Stimulated activated memory B cell treated with anti-CD40 and anti-IgM and Interleukin-4, amounts not matched to agents 10 μg/mL and 1 μg/mL and 100 μg/mL, for 72 hours (primary cell): ENCODE results near the gene MACROD2.

Source experiments
- ATAC-seq: fragments of 150-1000 bp; cut with Tn5 transposase; 2 replicates; pipeline ENCODE4 v1.10.0; 2021
- H3K27ac Mint-ChIP-seq: one replicate; pipeline ENCODE4 v1.8.0; 2022; ENCODE audit warnings: mild to moderate bottlenecking, mixed read lengths
- H3K27me3 Mint-ChIP-seq: one replicate; pipeline ENCODE4 v1.8.0; 2022; ENCODE audit warnings: mixed read lengths
- H3K36me3 Mint-ChIP-seq: one replicate; pipeline ENCODE4 v1.8.0; 2022; ENCODE audit warnings: mixed read lengths
- H3K4me1 Mint-ChIP-seq: one replicate; pipeline ENCODE4 v1.8.0; 2022; ENCODE audit warnings: mixed read lengths
- H3K4me3 Mint-ChIP-seq: one replicate; pipeline ENCODE4 v1.8.0; 2022; ENCODE audit warnings: mild to moderate bottlenecking, moderate library complexity, mixed read lengths
- H3K9me3 Mint-ChIP-seq: one replicate; pipeline ENCODE4 v1.8.0; 2022; ENCODE audit warnings: mixed read lengths

MACROD2 gene

DNA sequence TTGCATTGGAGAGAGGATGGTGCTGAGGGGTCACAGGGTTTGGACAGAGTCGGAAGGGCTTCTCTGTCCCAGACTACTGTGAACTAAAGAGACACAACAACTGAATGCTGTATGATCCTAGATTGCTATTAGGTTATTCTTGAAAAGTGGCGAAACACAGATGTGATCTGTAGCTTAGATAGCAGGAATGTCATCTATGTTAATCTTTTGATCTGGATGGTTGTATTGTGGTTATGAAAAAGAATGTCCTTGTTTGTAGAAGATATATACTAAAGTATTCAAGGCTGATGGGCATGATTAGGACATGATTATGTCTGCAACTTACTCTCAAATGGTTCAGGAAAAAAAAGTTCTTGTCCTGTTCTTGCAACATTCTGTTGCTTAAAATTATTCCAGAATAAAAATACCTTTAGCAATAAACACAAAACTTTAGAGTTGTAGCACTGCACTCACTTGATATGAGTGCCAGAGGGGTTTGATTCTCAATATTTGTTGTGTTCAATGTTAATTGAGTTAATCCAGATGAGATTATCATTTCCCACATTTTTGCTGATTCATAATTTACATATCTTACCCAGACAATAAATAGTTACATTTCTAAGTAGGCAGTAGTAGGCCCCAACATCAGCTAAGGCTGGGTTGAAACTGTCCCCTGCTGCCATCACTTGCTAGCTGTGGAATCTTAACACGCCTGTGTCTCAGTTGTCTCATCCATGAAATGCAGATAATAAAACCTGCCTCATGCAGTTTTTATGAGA is 1932.8 kb downstream of the MACROD2 start:
- Mint-ChIP-seq H3K36me3 (peaks cover 13% of the 10 kb centered on the region), H3K4me3 (no peak overlapping the region), H3K27me3 (no peaks in the 10 kb centered on the region), H3K4me1 (peaks cover 28% of the 10 kb centered on the region), H3K27ac (peak overlapping the region; percentile 25), H3K9me3 (no peaks in the 10 kb centered on the region)
- ATAC-seq = no peak

- H3K4me1 Mint-ChIP-seq = peaks cover 21% of the 10 kb centered on the region
- ATAC-seq = no peak
- H3K36me3 Mint-ChIP-seq = peaks cover 13% of the 10 kb centered on the region
Observed at GRCh38 chr20:15928946-15929345, 1933.6 kb downstream of the MACROD2 start.

GRCh38 chr20:15930311-15931305 is 1935.3 kb downstream of the MACROD2 start:
- H3K4me3 Mint-ChIP-seq = no peak overlapping the region
- peaks cover 12% of the 10 kb centered on the region for H3K4me1 Mint-ChIP-seq
- no peaks in the 10 kb centered on the region for H3K9me3 Mint-ChIP-seq
- no peaks in the 10 kb centered on the region for H3K27me3 Mint-ChIP-seq
- peaks cover 12% of the 10 kb centered on the region for H3K36me3 Mint-ChIP-seq
- no peak for ATAC-seq
- H3K27ac Mint-ChIP-seq = peak overlapping the region; percentile 72

More at GRCh38 chr20:15928946-15929345, 1933.6 kb downstream of the MACROD2 start:
- H3K27me3 Mint-ChIP-seq = no peaks in the 10 kb centered on the region
- H3K9me3 Mint-ChIP-seq = no peaks in the 10 kb centered on the region
- H3K4me3 Mint-ChIP-seq = no peak overlapping the region
- H3K27ac Mint-ChIP-seq = no peak overlapping the region

GRCh38 chr20:15931897-15932296 is 1936.6 kb downstream of the MACROD2 start:
- Mint-ChIP-seq H3K27ac (no peak overlapping the region), H3K4me1 (peaks cover 16% of the 10 kb centered on the region), H3K4me3 (no peak overlapping the region), H3K9me3 (no peaks in the 10 kb centered on the region), H3K36me3 (no peaks in the 10 kb centered on the region), H3K27me3 (no peaks in the 10 kb centered on the region)
- no peak for ATAC-seq

DNA sequence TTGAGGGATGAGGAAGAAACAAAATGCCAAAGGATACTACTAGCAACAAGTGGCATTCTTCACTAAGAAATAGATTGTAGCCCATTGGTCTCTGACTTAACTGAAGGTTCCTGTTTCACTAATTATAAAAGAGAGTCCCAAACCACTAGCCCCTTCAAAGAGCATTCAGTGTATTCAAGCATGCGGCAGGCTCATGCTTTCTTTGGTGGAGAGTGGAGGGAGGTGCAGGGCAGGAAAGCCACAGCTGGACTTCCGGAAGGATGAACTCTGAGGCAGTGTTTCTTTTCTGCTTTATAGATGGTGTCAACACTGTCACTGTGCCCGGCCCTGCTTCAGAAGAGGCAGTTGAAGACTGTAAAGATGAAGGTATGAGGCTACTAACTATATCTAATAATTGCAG is 1941.9 kb downstream of the MACROD2 start:
- Mint-ChIP-seq H3K36me3 (peaks cover 13% of the 10 kb centered on the region), H3K4me3 (peak overlapping the region; percentile 16), H3K9me3 (peaks cover 4% of the 10 kb centered on the region), H3K4me1 (peaks cover 18% of the 10 kb centered on the region), H3K27me3 (no peaks in the 10 kb centered on the region), H3K27ac (peak overlapping the region; percentile 74)
- ATAC-seq = peak; percentile 92

- H3K27ac Mint-ChIP-seq = peak overlapping the region; percentile 23
- peaks cover 19% of the 10 kb centered on the region for H3K36me3 Mint-ChIP-seq
- no peak for ATAC-seq
- H3K27me3 Mint-ChIP-seq = no peaks in the 10 kb centered on the region
- peaks cover 18% of the 10 kb centered on the region for H3K4me1 Mint-ChIP-seq
- no peak overlapping the region for H3K4me3 Mint-ChIP-seq
- peaks cover 4% of the 10 kb centered on the region for H3K9me3 Mint-ChIP-seq
Observed at GRCh38 chr20:15938847-15939246, 1943.5 kb downstream of the MACROD2 start.

DNA sequence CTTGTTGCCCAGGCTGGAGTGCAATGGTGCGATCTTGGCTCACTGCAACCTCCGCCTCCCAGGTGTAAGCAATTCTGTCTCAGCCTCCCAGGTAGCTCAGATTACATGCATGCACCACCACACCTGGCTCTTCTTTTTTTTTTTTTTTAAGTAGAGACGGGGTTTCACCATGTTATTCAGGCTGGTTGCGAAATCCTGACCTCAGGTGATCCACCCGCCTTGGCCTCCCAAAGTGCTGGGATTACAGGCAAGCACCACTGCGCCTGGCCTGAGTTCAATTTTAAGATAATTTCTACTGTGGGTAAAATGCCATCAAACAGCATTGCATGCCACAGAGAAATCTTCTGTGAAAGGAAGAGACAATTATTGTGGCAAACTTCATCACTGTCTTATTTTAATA is 1944.8 kb downstream of the MACROD2 start:
- no peak overlapping the region for H3K27ac Mint-ChIP-seq
- H3K36me3 Mint-ChIP-seq = peaks cover 19% of the 10 kb centered on the region
- no peaks in the 10 kb centered on the region for H3K27me3 Mint-ChIP-seq
- peaks cover 4% of the 10 kb centered on the region for H3K9me3 Mint-ChIP-seq
- no peak overlapping the region for H3K4me3 Mint-ChIP-seq
- peaks cover 18% of the 10 kb centered on the region for H3K4me1 Mint-ChIP-seq
- no peak for ATAC-seq

- Mint-ChIP-seq H3K4me1 (peaks cover 12% of the 10 kb centered on the region), H3K27me3 (no peaks in the 10 kb centered on the region), H3K36me3 (peaks cover 19% of the 10 kb centered on the region)
Observed at GRCh38 chr20:15942130-15942529, 1946.8 kb downstream of the MACROD2 start.

GRCh38 chr20:15945289-15945688 is 1950.0 kb downstream of the MACROD2 start:
- H3K36me3 Mint-ChIP-seq = peaks cover 6% of the 10 kb centered on the region
- no peak overlapping the region for H3K27ac Mint-ChIP-seq
- no peak overlapping the region for H3K4me3 Mint-ChIP-seq
- H3K9me3 Mint-ChIP-seq = no peaks in the 10 kb centered on the region
- no peaks in the 10 kb centered on the region for H3K4me1 Mint-ChIP-seq
- H3K27me3 Mint-ChIP-seq = no peaks in the 10 kb centered on the region
- no peak for ATAC-seq

More at GRCh38 chr20:15942130-15942529, 1946.8 kb downstream of the MACROD2 start:
- Mint-ChIP-seq H3K9me3 (peaks cover 4% of the 10 kb centered on the region), H3K4me3 (no peak overlapping the region), H3K27ac (no peak overlapping the region)
- no peak for ATAC-seq

GRCh38 chr20:15949391-15949790 is 1954.1 kb downstream of the MACROD2 start:
- ATAC-seq = no peak
- Mint-ChIP-seq H3K27ac (no peak overlapping the region), H3K36me3 (peaks cover 14% of the 10 kb centered on the region), H3K4me3 (no peak overlapping the region), H3K27me3 (no peaks in the 10 kb centered on the region), H3K4me1 (peaks cover 6% of the 10 kb centered on the region), H3K9me3 (peaks cover 9% of the 10 kb centered on the region)

DNA sequence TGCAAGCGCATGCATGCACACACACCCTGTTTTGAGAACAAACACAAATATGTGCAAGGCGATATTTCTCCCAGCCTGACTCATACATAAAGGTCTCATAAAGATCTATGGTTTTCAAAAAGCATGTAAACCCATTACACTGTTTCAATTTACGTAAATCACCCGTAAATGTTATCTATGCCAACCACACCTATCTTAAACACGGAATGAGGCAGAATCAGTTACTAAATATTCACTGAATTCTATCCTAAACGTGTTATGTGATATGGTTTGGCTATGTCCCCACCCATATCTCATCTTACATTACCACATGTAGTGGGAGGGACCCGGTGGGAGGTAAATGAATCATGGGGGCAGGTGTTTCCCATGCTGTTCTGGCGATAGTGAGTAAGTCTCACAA is 1956.3 kb downstream of the MACROD2 start:
- ATAC-seq = no peak
- H3K27ac Mint-ChIP-seq = no peak overlapping the region
- H3K36me3 Mint-ChIP-seq = peaks cover 14% of the 10 kb centered on the region
- H3K27me3 Mint-ChIP-seq = no peaks in the 10 kb centered on the region
- H3K4me3 Mint-ChIP-seq = no peak overlapping the region
- peaks cover 6% of the 10 kb centered on the region for H3K4me1 Mint-ChIP-seq
- H3K9me3 Mint-ChIP-seq = peaks cover 9% of the 10 kb centered on the region

- peaks cover 3% of the 10 kb centered on the region for H3K9me3 Mint-ChIP-seq
- no peak for ATAC-seq
- H3K4me3 Mint-ChIP-seq = no peak overlapping the region
- H3K27ac Mint-ChIP-seq = no peak overlapping the region
- no peaks in the 10 kb centered on the region for H3K27me3 Mint-ChIP-seq
- H3K36me3 Mint-ChIP-seq = peaks cover 6% of the 10 kb centered on the region
- peaks cover 7% of the 10 kb centered on the region for H3K4me1 Mint-ChIP-seq
Observed at GRCh38 chr20:15958142-15958541, 1962.8 kb downstream of the MACROD2 start.

DNA sequence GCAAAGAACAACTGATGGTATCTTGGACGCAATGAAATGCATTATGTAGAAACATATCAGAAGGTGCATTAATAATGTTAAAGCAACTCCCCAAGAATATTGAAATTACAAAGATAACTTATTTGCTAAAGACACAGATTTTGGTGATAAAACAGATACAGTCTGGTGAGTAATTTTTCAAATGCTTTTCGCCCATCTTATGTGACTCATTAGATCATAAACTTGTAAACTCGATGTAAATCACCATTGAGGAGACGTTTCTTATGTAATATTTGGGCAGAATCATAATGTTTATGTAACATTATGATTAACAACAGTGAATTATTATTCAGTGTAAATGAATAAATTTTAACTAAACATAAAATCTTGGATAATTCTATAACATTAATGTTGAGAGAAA is 1969.8 kb downstream of the MACROD2 start:
- H3K27ac Mint-ChIP-seq = no peak overlapping the region
- ATAC-seq = no peak
- H3K27me3 Mint-ChIP-seq = no peaks in the 10 kb centered on the region
- peaks cover 3% of the 10 kb centered on the region for H3K9me3 Mint-ChIP-seq
- peaks cover 7% of the 10 kb centered on the region for H3K4me1 Mint-ChIP-seq
- no peak overlapping the region for H3K4me3 Mint-ChIP-seq
- H3K36me3 Mint-ChIP-seq = peaks cover 19% of the 10 kb centered on the region

DNA sequence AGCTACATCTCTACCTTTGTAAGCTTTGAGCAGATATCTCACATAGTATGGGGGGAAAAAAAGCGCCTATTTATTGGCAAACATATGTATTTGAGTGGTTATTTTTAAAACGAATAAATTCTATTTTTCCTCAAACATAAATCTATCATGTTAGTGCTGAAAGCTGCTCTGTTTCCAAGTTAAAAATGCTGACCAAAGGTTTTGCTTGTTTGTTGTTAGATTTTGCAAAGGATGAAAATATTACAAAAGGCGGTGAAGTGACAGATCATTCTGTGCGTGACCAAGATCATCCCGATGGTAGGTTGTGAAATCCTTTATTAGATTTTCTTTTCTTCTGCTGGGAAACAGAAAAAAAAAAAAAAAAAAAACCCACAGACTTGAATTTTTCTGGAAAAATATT is 1972.0 kb downstream of the MACROD2 start:
- H3K4me1 Mint-ChIP-seq = no peaks in the 10 kb centered on the region
- peaks cover 34% of the 10 kb centered on the region for H3K36me3 Mint-ChIP-seq
- no peak for ATAC-seq
- no peak overlapping the region for H3K4me3 Mint-ChIP-seq
- H3K27ac Mint-ChIP-seq = no peak overlapping the region
- H3K27me3 Mint-ChIP-seq = no peaks in the 10 kb centered on the region
- peaks cover 13% of the 10 kb centered on the region for H3K9me3 Mint-ChIP-seq

GRCh38 chr20:15976047-15976736 is 1980.9 kb downstream of the MACROD2 start:
- Mint-ChIP-seq H3K27ac (no peak overlapping the region), H3K9me3 (peaks cover 15% of the 10 kb centered on the region), H3K4me1 (peaks cover 40% of the 10 kb centered on the region), H3K36me3 (peaks cover 50% of the 10 kb centered on the region), H3K4me3 (no peak overlapping the region), H3K27me3 (no peaks in the 10 kb centered on the region)
- no peak for ATAC-seq
